ENCODE results near the gene RNF212. TPM values are rescaled to one million over a fixed set of nuclear protein-coding genes. Genes with fewer than 3 reads are reported as not detected.

RNF212 gene
- total RNA-seq, 1 experiment from 2014 or later = not detected

GRCh38 chr4:1080961-1081688 is 32.2 kb downstream of the RNF212 start:
- H3K27me3 ChIP-seq (ENCODE audit: low read length) = no peaks in the 10 kb centered on the region
- no peaks in the 10 kb centered on the region for H3K79me2 ChIP-seq (ENCODE audit: low read length)
- H3F3A ChIP-seq (ENCODE audit: low read length, unreplicated experiment) = no peaks in the 10 kb centered on the region
- H3K4me1 ChIP-seq (ENCODE audit: insufficient read depth, low read length) = peaks cover 21% of the 10 kb centered on the region
- H3K9ac ChIP-seq (ENCODE audit: low read length) = peak overlapping the region; percentile 88
- TF ChIP-seq EZH2phosphoT487 (IDR thresholded peaks at IDR 0.05; ENCODE audit: borderline replicate concordance, low read length) (no peak), EZH2 (IDR thresholded peaks at IDR 0.05; ENCODE audit: low read length, unreplicated experiment) (no peak), CTCF (conservative IDR thresholded peaks at IDR 0.05; ENCODE audit: low read depth, low read length) (no peak)
- BruUV-seq (replicated peaks) = no TSS peak
- peak overlapping the region; percentile 77 for H3K4me2 ChIP-seq (ENCODE audit: low read length)
- DNase-seq (peak; percentile 79), ATAC-seq (peak; percentile 48)
- intact Hi-C loops (cut with micrococcal nuclease) = no loop called here
- H3K36me3 ChIP-seq (ENCODE audit: low read depth, low read length) = no peaks in the 10 kb centered on the region
- H2AFZ ChIP-seq (ENCODE audit: low read length) = no peak overlapping the region
- no peak overlapping the region for H3K4me3 ChIP-seq (ENCODE audit: low read length)
- CTCF ChIA-PET = no interaction called here
- POLR2A ChIA-PET (ENCODE audit: unreplicated experiment) = no interaction called here
- no peaks in the 10 kb centered on the region for H4K20me1 ChIP-seq (ENCODE audit: low read length)
- H3K27ac ChIP-seq (ENCODE audit: low read length) = peak overlapping the region; percentile 99
- H3K9me2 ChIP-seq (replicated peaks; ENCODE audit: low read length) = no peaks in the 10 kb centered on the region
- no peaks in the 10 kb centered on the region for H3K9me3 ChIP-seq (ENCODE audit: low read length)

- no peak overlapping the region for H3K4me2 ChIP-seq (ENCODE audit: low read length)
- ChIA-PET POLR2A (ENCODE audit: unreplicated experiment) (no interaction called here), CTCF (no interaction called here)
- no peaks in the 10 kb centered on the region for H3F3A ChIP-seq (ENCODE audit: low read length, unreplicated experiment)
- peaks cover 21% of the 10 kb centered on the region for H3K4me1 ChIP-seq (ENCODE audit: insufficient read depth, low read length)
- no peak for ATAC-seq
- H3K4me3 ChIP-seq (ENCODE audit: low read length) = no peak overlapping the region
- peak overlapping the region; percentile 73 for H3K27ac ChIP-seq (ENCODE audit: low read length)
- H3K9ac ChIP-seq (ENCODE audit: low read length) = peak overlapping the region; percentile 41
- H3K79me2 ChIP-seq (ENCODE audit: low read length) = no peaks in the 10 kb centered on the region
- intact Hi-C loops (cut with micrococcal nuclease) = no loop called here
- no peak for TF ChIP-seq CTCF (conservative IDR thresholded peaks at IDR 0.05; ENCODE audit: low read depth, low read length)
- TF ChIP-seq EZH2phosphoT487 (IDR thresholded peaks at IDR 0.05; ENCODE audit: borderline replicate concordance, low read length) = no peak
- TF ChIP-seq EZH2 (IDR thresholded peaks at IDR 0.05; ENCODE audit: low read length, unreplicated experiment) = no peak
- no peaks in the 10 kb centered on the region for H3K9me2 ChIP-seq (replicated peaks; ENCODE audit: low read length)
- H4K20me1 ChIP-seq (ENCODE audit: low read length) = no peaks in the 10 kb centered on the region
- H3K9me3 ChIP-seq (ENCODE audit: low read length) = no peaks in the 10 kb centered on the region
- no peaks in the 10 kb centered on the region for H3K36me3 ChIP-seq (ENCODE audit: low read depth, low read length)
- no peak for DNase-seq
- H3K27me3 ChIP-seq (ENCODE audit: low read length) = no peaks in the 10 kb centered on the region
- no peak overlapping the region for H2AFZ ChIP-seq (ENCODE audit: low read length)
- no TSS peak for BruUV-seq (replicated peaks)
These were observed 32.9 kb downstream of the RNF212 start for GRCh38 chr4:1080432-1080831.

GRCh38 chr4:1079711-1080265 is 33.6 kb downstream of the RNF212 start:
- no peak for TF ChIP-seq EZH2phosphoT487 (IDR thresholded peaks at IDR 0.05; ENCODE audit: borderline replicate concordance, low read length)
- no peak for TF ChIP-seq CTCF (conservative IDR thresholded peaks at IDR 0.05; ENCODE audit: low read depth, low read length)
- no peak for TF ChIP-seq EZH2 (IDR thresholded peaks at IDR 0.05; ENCODE audit: low read length, unreplicated experiment)
- H2AFZ ChIP-seq (ENCODE audit: low read length) = no peak overlapping the region
- no peak overlapping the region for H3K9ac ChIP-seq (ENCODE audit: low read length)
- DNase-seq (no peak), ATAC-seq (no peak)
- no peaks in the 10 kb centered on the region for H3K36me3 ChIP-seq (ENCODE audit: low read depth, low read length)
- no peaks in the 10 kb centered on the region for H4K20me1 ChIP-seq (ENCODE audit: low read length)
- H3K79me2 ChIP-seq (ENCODE audit: low read length) = no peaks in the 10 kb centered on the region
- H3K27me3 ChIP-seq (ENCODE audit: low read length) = no peaks in the 10 kb centered on the region
- no peak overlapping the region for H3K4me3 ChIP-seq (ENCODE audit: low read length)
- intact Hi-C loops (cut with micrococcal nuclease) = no loop called here
- CTCF ChIA-PET = no interaction called here
- POLR2A ChIA-PET (ENCODE audit: unreplicated experiment) = no interaction called here
- H3K9me3 ChIP-seq (ENCODE audit: low read length) = no peaks in the 10 kb centered on the region
- no peak overlapping the region for H3K27ac ChIP-seq (ENCODE audit: low read length)
- no peak overlapping the region for H3K4me2 ChIP-seq (ENCODE audit: low read length)
- H3F3A ChIP-seq (ENCODE audit: low read length, unreplicated experiment) = no peaks in the 10 kb centered on the region
- BruUV-seq (replicated peaks) = no TSS peak
- no peaks in the 10 kb centered on the region for H3K9me2 ChIP-seq (replicated peaks; ENCODE audit: low read length)
- H3K4me1 ChIP-seq (ENCODE audit: insufficient read depth, low read length) = peaks cover 21% of the 10 kb centered on the region
